GM12872 (cell line): ENCODE data around the gene C3orf80.

ENCODE experiments used
- TF ChIP-seq, protein P1 (sequence below): IDR thresholded peaks from 3 replicates; pipeline ENCODE4 v1.5.1; 2011; ENCODE audit warnings: low read depth, mild to moderate bottlenecking, low read length, moderate library complexity; ENCODE audit not compliant: insufficient read depth

The C3orf80 gene

DNA sequence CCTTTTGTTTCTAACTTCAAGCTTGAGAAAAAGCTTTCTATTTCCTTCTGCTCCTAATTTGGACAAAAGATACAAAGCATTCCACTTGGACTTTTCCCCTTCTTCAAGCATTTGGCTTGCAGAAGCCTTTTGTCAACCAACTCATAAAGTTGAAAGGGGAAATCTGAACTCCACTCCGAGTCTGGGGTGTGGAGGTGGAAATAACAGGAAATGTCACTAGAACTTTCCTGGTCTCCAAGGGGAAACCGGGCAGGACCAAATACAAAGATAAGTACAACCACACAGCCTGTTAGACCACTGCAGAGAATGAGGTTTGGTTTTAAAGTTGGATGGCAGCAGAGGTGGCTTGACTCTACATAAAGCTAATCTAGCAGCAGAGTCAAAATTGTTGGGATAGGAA lies 4.2 kb upstream of the C3orf80 start:
- TF ChIP-seq, protein P1, sequence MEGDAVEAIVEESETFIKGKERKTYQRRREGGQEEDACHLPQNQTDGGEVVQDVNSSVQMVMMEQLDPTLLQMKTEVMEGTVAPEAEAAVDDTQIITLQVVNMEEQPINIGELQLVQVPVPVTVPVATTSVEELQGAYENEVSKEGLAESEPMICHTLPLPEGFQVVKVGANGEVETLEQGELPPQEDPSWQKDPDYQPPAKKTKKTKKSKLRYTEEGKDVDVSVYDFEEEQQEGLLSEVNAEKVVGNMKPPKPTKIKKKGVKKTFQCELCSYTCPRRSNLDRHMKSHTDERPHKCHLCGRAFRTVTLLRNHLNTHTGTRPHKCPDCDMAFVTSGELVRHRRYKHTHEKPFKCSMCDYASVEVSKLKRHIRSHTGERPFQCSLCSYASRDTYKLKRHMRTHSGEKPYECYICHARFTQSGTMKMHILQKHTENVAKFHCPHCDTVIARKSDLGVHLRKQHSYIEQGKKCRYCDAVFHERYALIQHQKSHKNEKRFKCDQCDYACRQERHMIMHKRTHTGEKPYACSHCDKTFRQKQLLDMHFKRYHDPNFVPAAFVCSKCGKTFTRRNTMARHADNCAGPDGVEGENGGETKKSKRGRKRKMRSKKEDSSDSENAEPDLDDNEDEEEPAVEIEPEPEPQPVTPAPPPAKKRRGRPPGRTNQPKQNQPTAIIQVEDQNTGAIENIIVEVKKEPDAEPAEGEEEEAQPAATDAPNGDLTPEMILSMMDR = no peak

DNA sequence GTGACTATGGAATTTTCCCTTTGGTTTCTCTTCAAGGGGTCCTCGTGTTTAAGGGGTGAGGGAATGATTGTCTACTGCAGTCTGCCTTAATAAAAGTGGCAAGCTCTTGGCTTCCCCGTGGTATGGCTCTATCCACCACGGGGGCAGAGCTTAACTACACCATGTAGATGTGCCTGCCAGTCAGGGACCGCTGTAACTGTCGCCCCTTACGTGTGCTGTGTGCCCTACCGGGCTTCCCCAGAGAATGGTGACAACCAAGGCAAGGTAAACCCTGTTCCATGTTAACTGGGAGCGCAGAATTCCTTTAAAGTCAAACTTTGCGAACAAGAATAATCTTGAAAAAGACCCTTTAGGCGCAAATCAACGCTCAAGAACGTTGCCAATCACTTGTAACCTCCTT lies 966 bp upstream of the C3orf80 start:
- TF ChIP-seq, protein P1 = no peak

DNA sequence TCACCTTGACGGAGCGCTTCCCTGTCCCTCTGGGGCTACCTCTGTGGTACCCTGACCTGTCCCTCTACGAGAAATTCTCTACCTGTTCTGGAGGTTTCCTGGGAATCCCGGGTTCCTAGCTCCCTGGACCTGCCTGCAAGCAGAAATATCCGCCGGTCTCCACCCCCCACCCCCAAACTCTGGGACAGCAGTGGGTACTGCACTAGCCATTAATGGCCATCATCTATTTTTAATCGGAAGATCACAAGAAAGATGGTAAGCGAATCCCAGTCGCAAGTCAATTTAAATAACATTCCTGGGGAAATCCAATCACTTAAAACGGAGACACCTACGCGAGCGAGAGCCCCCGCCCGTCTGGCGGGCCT lies 429 bp upstream of the C3orf80 start:
- TF ChIP-seq, protein P1 = no peak

DNA sequence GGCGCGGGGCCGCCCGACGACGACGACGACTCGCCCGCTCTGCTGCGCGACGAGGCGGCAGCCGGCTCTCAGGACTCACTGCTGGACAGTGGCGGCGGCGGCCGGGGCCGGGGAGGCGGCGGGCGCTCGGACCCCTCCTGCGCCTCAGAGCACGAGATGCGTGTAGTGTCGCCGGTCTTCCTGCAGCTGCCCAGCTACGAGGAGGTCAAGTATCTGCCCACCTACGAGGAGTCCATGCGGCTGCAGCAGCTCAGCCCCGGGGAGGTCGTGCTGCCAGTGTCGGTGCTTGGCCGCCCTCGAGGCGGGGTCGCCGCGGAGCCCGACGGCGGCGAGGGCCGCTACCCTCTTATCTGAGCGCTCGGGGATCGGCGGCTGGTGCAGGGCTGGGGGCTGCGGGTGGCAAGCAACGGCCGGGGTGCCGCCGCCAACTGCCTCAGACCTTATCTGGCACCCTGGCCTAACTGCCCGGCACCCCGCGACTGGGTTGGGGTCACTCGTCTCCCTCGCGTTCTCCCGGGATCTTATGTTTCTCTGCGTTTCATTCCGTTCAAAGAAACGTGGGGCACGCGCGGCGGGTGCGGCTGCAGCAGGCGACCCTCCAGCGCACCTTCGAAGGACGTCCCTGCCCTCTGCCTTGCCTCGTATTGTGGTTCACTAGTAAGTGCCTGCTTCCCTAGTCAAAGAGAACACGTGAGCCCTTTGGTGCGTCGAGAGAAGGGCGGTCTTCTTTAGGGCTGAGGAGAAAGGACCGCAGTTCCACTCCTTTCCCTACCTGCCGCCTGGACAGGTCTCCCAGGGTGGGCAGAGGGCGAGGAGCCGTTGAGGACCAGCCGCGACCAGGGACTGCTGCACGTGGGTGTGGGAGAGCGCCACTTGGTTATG lies 1.0 kb downstream of the C3orf80 start:
- TF ChIP-seq, protein P1 = no peak

DNA sequence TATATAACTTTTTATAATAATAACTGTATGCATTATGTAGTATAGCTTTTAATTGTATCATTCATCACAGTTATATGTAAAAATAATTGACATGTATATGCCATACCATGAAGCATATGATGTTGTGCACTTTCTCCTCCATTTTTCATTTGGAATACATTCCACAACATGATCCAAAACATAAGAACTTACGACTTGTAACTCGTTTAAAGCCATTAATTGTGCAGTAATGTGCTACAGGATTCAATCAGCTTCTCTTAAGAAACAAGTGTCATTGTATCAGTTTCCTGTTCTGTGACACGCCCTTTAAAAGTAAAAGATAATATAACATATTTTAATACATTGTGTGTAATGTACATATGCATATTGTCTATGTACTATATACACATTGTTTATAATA lies 2.2 kb downstream of the C3orf80 start:
- TF ChIP-seq, protein P1 = no peak

DNA sequence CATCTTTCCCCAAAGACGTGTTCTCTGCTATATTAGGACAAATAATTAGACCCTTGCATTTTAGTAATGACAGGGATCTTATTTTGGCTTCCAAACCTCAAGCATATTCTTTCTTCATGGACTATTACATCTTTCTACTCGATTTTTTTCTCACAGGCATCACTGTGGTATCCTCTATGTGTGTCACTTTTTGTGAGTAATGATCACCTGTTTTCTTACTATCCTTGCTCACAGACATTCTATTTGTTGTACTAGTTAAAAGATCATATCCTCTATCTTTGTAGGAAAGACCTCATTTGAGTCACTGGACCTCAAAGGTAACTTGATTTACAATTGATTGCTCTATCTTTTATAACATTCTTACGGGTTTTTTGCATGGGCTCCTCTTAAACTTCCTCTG lies 6.8 kb downstream of the C3orf80 start:
- TF ChIP-seq, protein P1 = no peak

DNA sequence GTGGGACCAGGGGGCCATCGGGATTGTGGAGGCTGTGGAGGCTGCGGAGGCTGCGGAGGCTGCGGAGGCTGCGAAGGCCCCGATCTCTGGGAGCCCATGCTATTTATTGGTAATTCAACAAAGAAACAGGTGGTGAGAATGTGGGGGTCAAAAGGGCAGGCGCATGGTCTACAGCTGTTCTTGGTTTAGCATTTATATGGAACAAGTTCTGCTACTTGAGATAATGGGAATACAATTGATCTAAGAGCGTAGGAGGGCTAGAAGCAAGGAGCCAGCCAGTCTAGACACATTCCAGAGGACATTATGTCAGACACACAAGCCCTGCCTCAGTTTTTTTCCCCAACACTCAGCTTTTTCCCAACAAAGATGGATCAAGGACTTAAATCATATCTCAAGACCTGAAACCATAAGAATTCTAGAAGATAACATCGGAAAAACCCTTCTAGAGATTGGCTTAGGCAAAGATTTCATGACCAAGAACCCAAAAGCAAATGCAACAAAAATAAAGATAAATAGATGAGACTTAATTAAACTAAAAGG lies 20.1 kb downstream of the C3orf80 start:
- TF ChIP-seq, protein P1 = no peak
